ENCODE measurements around the gene GARIN3. TPM values are rescaled to one million over a fixed set of nuclear protein-coding genes. Genes with fewer than 3 reads are reported as not detected.

Gene GARIN3
- total RNA-seq, 1 donor from 2014 or later = not detected

GRCh38 chr5:157115502-157115901 is 50.6 kb downstream of the GARIN3 start:
- no peak overlapping the region for H3K4me3 Mint-ChIP-seq
- peaks cover 1% of the 10 kb centered on the region for H3K4me1 Mint-ChIP-seq
- DNase-seq (no peak), ATAC-seq (ENCODE audit: low read depth) (no peak)
- CTCF ChIA-PET = no interaction called here
- intact Hi-C loops (cut with micrococcal nuclease) = no loop called here
- no peak overlapping the region for H3K27ac Mint-ChIP-seq
- no peaks in the 10 kb centered on the region for H3K27me3 Mint-ChIP-seq
- POLR2A ChIA-PET = no interaction called here
- TF ChIP-seq, protein P1, sequence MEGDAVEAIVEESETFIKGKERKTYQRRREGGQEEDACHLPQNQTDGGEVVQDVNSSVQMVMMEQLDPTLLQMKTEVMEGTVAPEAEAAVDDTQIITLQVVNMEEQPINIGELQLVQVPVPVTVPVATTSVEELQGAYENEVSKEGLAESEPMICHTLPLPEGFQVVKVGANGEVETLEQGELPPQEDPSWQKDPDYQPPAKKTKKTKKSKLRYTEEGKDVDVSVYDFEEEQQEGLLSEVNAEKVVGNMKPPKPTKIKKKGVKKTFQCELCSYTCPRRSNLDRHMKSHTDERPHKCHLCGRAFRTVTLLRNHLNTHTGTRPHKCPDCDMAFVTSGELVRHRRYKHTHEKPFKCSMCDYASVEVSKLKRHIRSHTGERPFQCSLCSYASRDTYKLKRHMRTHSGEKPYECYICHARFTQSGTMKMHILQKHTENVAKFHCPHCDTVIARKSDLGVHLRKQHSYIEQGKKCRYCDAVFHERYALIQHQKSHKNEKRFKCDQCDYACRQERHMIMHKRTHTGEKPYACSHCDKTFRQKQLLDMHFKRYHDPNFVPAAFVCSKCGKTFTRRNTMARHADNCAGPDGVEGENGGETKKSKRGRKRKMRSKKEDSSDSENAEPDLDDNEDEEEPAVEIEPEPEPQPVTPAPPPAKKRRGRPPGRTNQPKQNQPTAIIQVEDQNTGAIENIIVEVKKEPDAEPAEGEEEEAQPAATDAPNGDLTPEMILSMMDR (IDR thresholded peaks at IDR 0.05) = no peak
- H3K36me3 Mint-ChIP-seq (ENCODE audit: low read depth) = no peaks in the 10 kb centered on the region
- no peaks in the 10 kb centered on the region for H3K9me3 Mint-ChIP-seq

DNA sequence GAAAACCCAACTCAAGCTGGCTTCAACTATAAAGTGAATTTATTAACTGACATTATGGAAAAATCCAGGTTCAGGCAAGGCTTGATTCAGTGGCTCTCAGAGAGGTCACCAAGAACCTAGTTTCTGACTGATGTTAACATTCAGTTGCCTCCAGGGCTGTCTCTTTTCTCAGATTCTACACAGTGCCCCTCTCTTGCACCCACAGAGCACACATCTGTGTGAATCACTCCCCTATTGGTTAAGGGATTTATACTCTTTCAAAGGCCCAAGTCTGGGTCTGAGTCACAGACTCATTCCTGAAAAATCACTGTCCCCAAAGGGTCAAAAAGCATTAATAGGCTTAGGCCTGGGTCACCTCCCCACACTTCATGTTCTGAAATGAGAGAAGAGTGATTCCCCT is 51.1 kb downstream of the GARIN3 start:
- peaks cover 2% of the 10 kb centered on the region for H3K4me1 Mint-ChIP-seq
- intact Hi-C loops (cut with micrococcal nuclease) = no loop called here
- no peak for ATAC-seq (ENCODE audit: low read depth)
- CTCF ChIA-PET = no interaction called here
- H3K9me3 Mint-ChIP-seq = no peaks in the 10 kb centered on the region
- H3K4me3 Mint-ChIP-seq = no peak overlapping the region
- TF ChIP-seq, protein P1 (IDR thresholded peaks at IDR 0.05) = no peak
- no peak for DNase-seq
- no peaks in the 10 kb centered on the region for H3K36me3 Mint-ChIP-seq (ENCODE audit: low read depth)
- H3K27me3 Mint-ChIP-seq = no peaks in the 10 kb centered on the region
- POLR2A ChIA-PET = no interaction called here
- H3K27ac Mint-ChIP-seq = no peak overlapping the region

- H3K4me1 Mint-ChIP-seq = peaks cover 21% of the 10 kb centered on the region
- intact Hi-C loops (cut with micrococcal nuclease) = no loop called here
- CTCF ChIA-PET = no interaction called here
- no peak overlapping the region for H3K4me3 Mint-ChIP-seq
- no peak for ATAC-seq (ENCODE audit: low read depth)
- no peaks in the 10 kb centered on the region for H3K36me3 Mint-ChIP-seq (ENCODE audit: low read depth)
- TF ChIP-seq, protein P1 (IDR thresholded peaks at IDR 0.05) = no peak
- no peaks in the 10 kb centered on the region for H3K27me3 Mint-ChIP-seq
- POLR2A ChIA-PET = no interaction called here
- H3K27ac Mint-ChIP-seq = no peak overlapping the region
- no peak for DNase-seq
- no peaks in the 10 kb centered on the region for H3K9me3 Mint-ChIP-seq
These were observed 53.1 kb downstream of the GARIN3 start for GRCh38 chr5:157113002-157113401.

Other genes with a start within 250 kb of the GARIN3 start
- not detected in 2 replicates for gene TIMD4, start 203.0 kb downstream of the GARIN3 start, total RNA-seq
- gene HAVCR1, start 107.1 kb downstream of the GARIN3 start, total RNA-seq = not detected in 2 replicates
- 0.64 and 0.84 TPM in 2 replicates for gene HAVCR2, start 57.2 kb downstream of the GARIN3 start, total RNA-seq
- gene MED7, start 23.4 kb downstream of the GARIN3 start, total RNA-seq = 14.0 and 16.1 TPM in 2 replicates
- gene ITK, start 14.6 kb upstream of the GARIN3 start, total RNA-seq = 0.18 and 0.86 TPM in 2 replicates
- gene CYFIP2, start 99.9 kb upstream of the GARIN3 start, total RNA-seq = 385 and 471 TPM in 2 replicates